Fibroblast of villous mesenchyme (primary cell): ENCODE measurements around the gene TBC1D5. TPM values are rescaled to one million over a fixed set of nuclear protein-coding genes. Genes with fewer than 3 reads are reported as not detected.

Experiments used
- DNase-seq: peaks from one replicate; pipeline ENCODE4 v3.0.0-alpha.2; 2010; ENCODE audit warnings: low read depth
- H3K4me3 ChIP-seq: 2 replicates; pipeline ENCODE4 v1.5.1; 2011; ENCODE audit warnings: low read depth, mild to moderate bottlenecking, low read length
- CTCF ChIP-seq: IDR thresholded peaks from 2 replicates; pipeline ENCODE4 v1.5.1; 2012; ENCODE audit warnings: low read depth, mild to moderate bottlenecking, low read length; ENCODE audit not compliant: insufficient read depth
- total RNA-seq: library from RNA; depleted of rRNA; stranded (reverse); fragments of >200 nt; gene quantifications from 2 replicates; pipeline ENCODE4 v1.2.3, GENCODE V29; 2012

TBC1D5 gene
- total RNA-seq, 1 donor = 107 TPM

GRCh38 chr3:17755836-17756235, 13.4 kb upstream of the TBC1D5 start:
- TF ChIP-seq CTCF = no peak
- no peak for DNase-seq
- no peak overlapping the region for H3K4me3 ChIP-seq

- no peak overlapping the region for H3K4me3 ChIP-seq
- DNase-seq = no peak
- TF ChIP-seq CTCF = no peak
These were observed 11.2 kb upstream of the TBC1D5 start for GRCh38 chr3:17753632-17753992.

- TF ChIP-seq CTCF = no peak
- no peak for DNase-seq
- no peak overlapping the region for H3K4me3 ChIP-seq
These were observed 10.6 kb upstream of the TBC1D5 start for GRCh38 chr3:17752876-17753631.

- no peak for DNase-seq
- no peak overlapping the region for H3K4me3 ChIP-seq
These were observed 10.0 kb upstream of the TBC1D5 start for GRCh38 chr3:17752436-17752835.

GRCh38 chr3:17749705-17750293, 7.4 kb upstream of the TBC1D5 start:
- DNase-seq = no peak
- H3K4me3 ChIP-seq = peak overlapping the region; percentile 3
- TF ChIP-seq CTCF = no peak

More at GRCh38 chr3:17752436-17752835, 10.0 kb upstream of the TBC1D5 start:
- TF ChIP-seq CTCF = no peak

GRCh38 chr3:17749281-17749680, 6.8 kb upstream of the TBC1D5 start:
- no peak overlapping the region for H3K4me3 ChIP-seq
- no peak for TF ChIP-seq CTCF
- no peak for DNase-seq

GRCh38 chr3:17747890-17748247, 5.4 kb upstream of the TBC1D5 start:
- no peak for TF ChIP-seq CTCF
- no peak for DNase-seq

More at GRCh38 chr3:17747890-17748247, 5.4 kb upstream of the TBC1D5 start:
- no peak overlapping the region for H3K4me3 ChIP-seq
